PC-9 (cell line): ENCODE data around the gene MMP15. TPM values are rescaled to one million over a fixed set of nuclear protein-coding genes. Genes with fewer than 3 reads are reported as not detected.

ENCODE experiments used
- BruUV-seq: library from RNA; stranded (reverse); fragments of 400-500 nt; replicated peaks from 2 replicates; lab custom pipeline; 2021; lab: Mats Ljungman, UMichigan
- CTCF ChIA-PET: fragments of 300-600 bp; sonication (Branson Sonifier 250); formaldehyde crosslinking; loops from one replicate; lab custom pipeline; 2022; ENCODE audit warnings: antibody characterized with exemption; lab: Charles Lee
- POLR2A ChIA-PET: fragments of 300-600 bp; sonication (Branson Sonifier 250); formaldehyde crosslinking; loops from one replicate; lab custom pipeline; 2022; ENCODE audit warnings: antibody characterized with exemption; ENCODE audit not compliant: unreplicated experiment; lab: Charles Lee
- DNase-seq, 2 experiments: peaks; one replicate each; pipeline versions ENCODE4 v3.0.0 to v3.0.0-alpha.2; 2015 to 2022; ENCODE audit warnings: mixed read lengths in 1 of 2
- H2AFZ ChIP-seq: fragments of 200-600 bp; sonication (generic); 2 replicates; pipeline ENCODE4 v1.8.1; 2017; ENCODE audit warnings: antibody characterized with exemption
- H3F3A ChIP-seq: fragments of 200-600 bp; sonication (generic); 2 replicates; pipeline ENCODE4 v1.8.1; 2017; ENCODE audit warnings: antibody characterized with exemption, mild to moderate bottlenecking, low read depth; ENCODE audit not compliant: insufficient read depth
- H3K27ac ChIP-seq: fragments of 200-600 bp; sonication (generic); 2 replicates; pipeline ENCODE4 v1.6.1; 2016; ENCODE audit warnings: mixed run types
- H3K27me3 ChIP-seq: fragments of 200-600 bp; sonication (generic); 2 replicates; pipeline ENCODE4 v1.6.1; 2016; ENCODE audit warnings: low read depth, mixed run types; ENCODE audit not compliant: insufficient read depth
- H3K36me3 ChIP-seq: fragments of 200-600 bp; sonication (generic); 2 replicates; pipeline ENCODE4 v1.6.1; 2016; ENCODE audit warnings: low read depth, mixed run types
- H3K4me1 ChIP-seq: fragments of 200-600 bp; sonication (generic); replicated peaks from 2 replicates; pipeline ENCODE4 v1.6.1; 2016; ENCODE audit warnings: mixed run types; ENCODE audit not compliant: insufficient read depth
- H3K4me2 ChIP-seq: fragments of 200-600 bp; sonication (generic); 2 replicates; pipeline ENCODE4 v1.6.1; 2017; ENCODE audit warnings: mixed run types
- H3K4me3 ChIP-seq: fragments of 200-600 bp; sonication (generic); 2 replicates; pipeline ENCODE4 v1.6.1; 2016; ENCODE audit warnings: mixed run types
- H3K79me2 ChIP-seq: fragments of 200-600 bp; sonication (generic); 2 replicates; pipeline ENCODE4 v1.6.1; 2017; ENCODE audit warnings: low read depth, mixed run types
- H3K9me2 ChIP-seq: fragments of 200-600 bp; sonication (generic); 2 replicates; pipeline ENCODE4 v1.8.1; 2017; ENCODE audit warnings: mild to moderate bottlenecking; ENCODE audit not compliant: insufficient read depth
- H3K9me3 ChIP-seq: fragments of 200-600 bp; sonication (generic); 2 replicates; pipeline ENCODE4 v1.8.1; 2016; ENCODE audit warnings: low read depth; ENCODE audit not compliant: insufficient read depth
- H4K20me1 ChIP-seq: fragments of 200-600 bp; sonication (generic); 2 replicates; pipeline ENCODE4 v1.8.1; 2017; ENCODE audit not compliant: insufficient read depth
- CTCF ChIP-seq: fragments of 200-600 bp; sonication (generic); conservative IDR thresholded peaks from 2 replicates; pipeline ENCODE4 v1.6.1; 2017; ENCODE audit warnings: mixed run types, antibody characterized with exemption, mild to moderate bottlenecking, moderate library complexity
- EZH2 ChIP-seq: fragments of 200-600 bp; sonication (generic); IDR thresholded peaks from 2 replicates; pipeline ENCODE4 v1.8.0; 2017; ENCODE audit warnings: antibody characterized with exemption, low read depth
- intact Hi-C: fragments of 100-400 bp; cut with micrococcal nuclease; formaldehyde crosslinking; loops from one replicate; pipeline ENCODE4 v1.10.0; 2022; ENCODE audit not compliant: unreplicated experiment
- total RNA-seq: library from RNA; stranded (reverse); gene quantifications from 2 replicates; pipeline ENCODE4 v1.2.3, GENCODE V29; 2021

MMP15 gene
- total RNA-seq, 1 experiment from 2014 or later = 20.1 TPM

DNA sequence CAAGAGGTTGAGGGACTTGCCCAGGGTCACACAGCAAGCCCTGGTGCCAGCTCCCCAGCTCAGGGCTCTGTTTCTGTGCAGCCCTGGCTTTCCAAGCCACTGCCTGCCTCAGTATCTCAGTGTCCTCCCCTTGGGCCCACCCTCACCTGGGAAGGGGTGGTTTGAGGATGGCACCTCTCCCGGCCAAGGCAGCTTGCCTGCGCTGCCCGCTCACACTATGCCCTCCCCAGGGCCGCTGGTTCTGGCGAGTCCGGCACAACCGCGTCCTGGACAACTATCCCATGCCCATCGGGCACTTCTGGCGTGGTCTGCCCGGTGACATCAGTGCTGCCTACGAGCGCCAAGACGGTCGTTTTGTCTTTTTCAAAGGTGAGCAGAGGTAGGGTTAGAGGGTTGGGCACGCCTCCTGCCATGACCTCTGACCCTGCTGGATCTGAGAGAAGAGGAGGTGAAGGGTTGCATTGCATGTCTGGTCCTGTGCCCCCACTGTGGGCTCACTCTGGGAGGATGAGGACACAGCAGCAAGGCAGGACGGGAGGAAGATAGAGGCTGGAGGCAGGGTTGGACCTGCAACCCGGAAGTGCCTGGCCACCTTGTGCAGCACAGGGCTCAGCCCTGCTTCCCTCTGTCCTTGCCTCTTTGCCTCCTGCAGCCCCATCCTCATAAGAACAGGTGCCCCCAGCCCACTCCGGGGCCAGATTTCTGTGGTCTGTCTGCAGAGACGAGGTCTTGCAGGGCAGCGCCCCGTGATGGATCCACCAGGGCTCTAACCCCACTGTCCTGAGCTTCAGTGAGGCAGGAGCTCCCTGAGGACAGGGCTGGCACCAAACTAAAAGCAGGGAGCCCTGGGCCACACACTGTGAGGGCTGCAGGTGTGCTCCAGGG is 16.7 kb downstream of the MMP15 start:
- Histone ChIP-seq H3K9me2 (no peaks in the 10 kb centered on the region), H3F3A (no peaks in the 10 kb centered on the region), H3K27me3 (no peaks in the 10 kb centered on the region), H3K4me3 (no peak overlapping the region), H3K4me1 (no peaks in the 10 kb centered on the region), H3K79me2 (no peaks in the 10 kb centered on the region), H3K36me3 (no peaks in the 10 kb centered on the region), H2AFZ (no peak overlapping the region), H4K20me1 (no peaks in the 10 kb centered on the region), H3K27ac (no peak overlapping the region), H3K9me3 (no peaks in the 10 kb centered on the region), H3K4me2 (no peak overlapping the region)
- POLR2A ChIA-PET = no interaction called here
- no peak for TF ChIP-seq EZH2
- no peak for TF ChIP-seq CTCF
- CTCF ChIA-PET = no interaction called here
- intact Hi-C loops = no loop called here
- DNase-seq = peak in 1 of 2 experiments; percentile 22
- BruUV-seq = no TSS peak

DNA sequence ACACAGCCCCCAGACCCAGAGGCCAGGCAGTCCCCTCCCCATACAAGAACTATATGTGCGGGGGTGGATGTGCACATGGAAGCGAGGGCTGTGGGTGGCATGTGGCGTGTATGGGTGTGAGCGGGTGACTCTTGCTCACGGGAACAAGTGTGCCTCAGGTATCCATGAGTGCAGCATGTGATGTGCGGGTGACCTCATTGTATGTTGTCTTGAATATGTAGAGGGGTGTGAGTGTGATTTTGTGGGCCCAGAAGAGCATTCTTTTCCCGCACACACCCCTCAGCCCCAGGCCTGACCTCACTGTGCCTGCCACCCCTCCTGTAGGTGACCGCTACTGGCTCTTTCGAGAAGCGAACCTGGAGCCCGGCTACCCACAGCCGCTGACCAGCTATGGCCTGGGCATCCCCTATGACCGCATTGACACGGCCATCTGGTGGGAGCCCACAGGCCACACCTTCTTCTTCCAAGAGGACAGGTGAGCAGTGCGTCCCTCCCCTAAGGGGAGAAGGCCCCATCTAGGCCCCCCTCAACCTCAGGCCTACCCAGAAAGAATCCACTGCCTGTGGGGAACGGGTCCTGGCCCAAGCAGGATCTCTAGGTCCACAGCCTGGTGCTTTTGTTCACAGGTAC is 17.4 kb downstream of the MMP15 start:
- Histone ChIP-seq H4K20me1 (no peaks in the 10 kb centered on the region), H3K27ac (no peak overlapping the region), H2AFZ (no peak overlapping the region), H3K4me3 (no peak overlapping the region), H3K79me2 (no peaks in the 10 kb centered on the region), H3K4me2 (no peak overlapping the region), H3K27me3 (no peaks in the 10 kb centered on the region), H3K9me3 (no peaks in the 10 kb centered on the region), H3F3A (no peaks in the 10 kb centered on the region), H3K4me1 (no peaks in the 10 kb centered on the region), H3K9me2 (no peaks in the 10 kb centered on the region), H3K36me3 (no peaks in the 10 kb centered on the region)
- POLR2A ChIA-PET = no interaction called here
- CTCF ChIA-PET = no interaction called here
- no peak for TF ChIP-seq CTCF
- TF ChIP-seq EZH2 = no peak
- no peak for DNase-seq
- intact Hi-C loops = no loop called here
- BruUV-seq = no TSS peak

GRCh38 chr16:58043571-58044155 is 18.1 kb downstream of the MMP15 start:
- Histone ChIP-seq H2AFZ (no peak overlapping the region), H4K20me1 (no peaks in the 10 kb centered on the region), H3K9me3 (no peaks in the 10 kb centered on the region), H3K27me3 (no peaks in the 10 kb centered on the region), H3K4me1 (no peaks in the 10 kb centered on the region), H3K4me3 (no peak overlapping the region), H3K36me3 (no peaks in the 10 kb centered on the region), H3K9me2 (no peaks in the 10 kb centered on the region), H3K79me2 (no peaks in the 10 kb centered on the region), H3K27ac (no peak overlapping the region), H3F3A (no peaks in the 10 kb centered on the region), H3K4me2 (no peak overlapping the region)
- DNase-seq = peak in 1 of 2 experiments; percentile 5
- intact Hi-C loops = no loop called here
- POLR2A ChIA-PET = no interaction called here
- TF ChIP-seq EZH2 = no peak
- no peak for TF ChIP-seq CTCF
- CTCF ChIA-PET = no interaction called here
- no TSS peak for BruUV-seq
